Esophagus muscularis mucosa (tissue), 4 donors: ENCODE results near the gene AFF1.

Source experiments
- EP300 ChIP-seq: sonication (generic); formaldehyde crosslinking; IDR thresholded peaks from one replicate; pipeline ENCODE4 v1.6.1; 2017; ENCODE audit warnings: antibody characterized with exemption
- POLR2A ChIP-seq: fragments of 450-650 bp; IDR thresholded peaks from one replicate; pipeline ENCODE4 v1.6.1; 2017; ENCODE audit warnings: antibody characterized with exemption, moderate library complexity, mild to moderate bottlenecking, low read depth
- POLR2AphosphoS5 ChIP-seq, 2 donors: sonication (generic); formaldehyde crosslinking; IDR thresholded peaks; one replicate each; pipeline ENCODE4 v1.6.1; 2017; ENCODE audit warnings: antibody characterized with exemption in 2 of 2
- TF ChIP-seq, protein P1 (sequence below), 3 experiments: fragments of 200-600 bp in 2 of 3; fragments of 450-650 bp in 1 of 3; sonication (generic) in 2 of 3; IDR thresholded peaks; one replicate each; pipeline ENCODE4 v1.5.1; 2017 to 2019; ENCODE audit warnings: antibody characterized with exemption in 3 of 3, mild to moderate bottlenecking in 2 of 3, moderate library complexity in 1 of 3

DNA sequence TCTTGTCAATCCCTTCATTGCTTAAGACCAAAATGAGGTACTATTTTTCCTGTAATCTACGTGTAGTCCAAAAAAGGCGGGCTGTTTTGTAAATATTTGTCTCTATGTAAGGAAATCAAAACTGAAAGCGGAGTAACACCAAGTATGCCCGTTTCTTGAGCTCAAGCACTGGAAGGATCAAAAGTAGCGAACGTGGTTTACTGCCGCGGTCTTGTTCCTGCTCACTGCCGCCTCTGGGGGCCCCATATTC lies 71.5 kb downstream of the AFF1 start:
- TF ChIP-seq POLR2A (no peak), POLR2AphosphoS5 (IDR thresholded peaks at IDR 0.05) (no peak), EP300 (no peak)
- TF ChIP-seq, protein P1, sequence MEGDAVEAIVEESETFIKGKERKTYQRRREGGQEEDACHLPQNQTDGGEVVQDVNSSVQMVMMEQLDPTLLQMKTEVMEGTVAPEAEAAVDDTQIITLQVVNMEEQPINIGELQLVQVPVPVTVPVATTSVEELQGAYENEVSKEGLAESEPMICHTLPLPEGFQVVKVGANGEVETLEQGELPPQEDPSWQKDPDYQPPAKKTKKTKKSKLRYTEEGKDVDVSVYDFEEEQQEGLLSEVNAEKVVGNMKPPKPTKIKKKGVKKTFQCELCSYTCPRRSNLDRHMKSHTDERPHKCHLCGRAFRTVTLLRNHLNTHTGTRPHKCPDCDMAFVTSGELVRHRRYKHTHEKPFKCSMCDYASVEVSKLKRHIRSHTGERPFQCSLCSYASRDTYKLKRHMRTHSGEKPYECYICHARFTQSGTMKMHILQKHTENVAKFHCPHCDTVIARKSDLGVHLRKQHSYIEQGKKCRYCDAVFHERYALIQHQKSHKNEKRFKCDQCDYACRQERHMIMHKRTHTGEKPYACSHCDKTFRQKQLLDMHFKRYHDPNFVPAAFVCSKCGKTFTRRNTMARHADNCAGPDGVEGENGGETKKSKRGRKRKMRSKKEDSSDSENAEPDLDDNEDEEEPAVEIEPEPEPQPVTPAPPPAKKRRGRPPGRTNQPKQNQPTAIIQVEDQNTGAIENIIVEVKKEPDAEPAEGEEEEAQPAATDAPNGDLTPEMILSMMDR (IDR thresholded peaks at IDR 0.05), result peak in 2 of 3 experiments; percentile 8 to 46
